B cell (primary cell): Measurements from ENCODE around the gene GDPD3. TPM values are rescaled to one million over a fixed set of nuclear protein-coding genes. Genes with fewer than 3 reads are reported as not detected.

Experiments
- ATAC-seq: fragments of 200-7000 bp; cut with Tn5 transposase; one replicate; pipeline ENCODE4 v1.10.0; 2021; ENCODE audit warnings: low read depth, mild to moderate bottlenecking, moderate number of reproducible peaks, moderate library complexity
- CTCF ChIA-PET: fragments of 350-600 bp; sonication (Branson Sonifier 250); formaldehyde crosslinking; loops from one replicate; lab custom pipeline; 2021; ENCODE audit warnings: antibody characterized with exemption, inconsistent platforms; lab: Charles Lee
- POLR2A ChIA-PET: fragments of 350-600 bp; sonication (Branson Sonifier 250); formaldehyde crosslinking; loops from one replicate; lab custom pipeline; 2021; ENCODE audit warnings: antibody characterized with exemption; lab: Charles Lee
- DNase-seq: peaks from one replicate; pipeline ENCODE4 v3.0.0; 2013
- H2AFZ ChIP-seq: 2 replicates; pipeline ENCODE4 v1.6.1; 2012; ENCODE audit warnings: mild to moderate bottlenecking, low read depth, low read length; ENCODE audit not compliant: insufficient read depth, poor library complexity, severe bottlenecking
- H3K27ac ChIP-seq, 2 donors: 1 replicate in 1 of 2; 2 replicates in 1 of 2; pipeline ENCODE4 v1.5.1; 2012 to 2013; ENCODE audit warnings: low read length in 2 of 2, mild to moderate bottlenecking in 2 of 2, moderate library complexity in 1 of 2
- H3K27me3 ChIP-seq, 4 experiments: fragments of 200-600 bp in 1 of 4; sonication (generic) in 1 of 4; replicated peaks in 1 of 4; 1 replicate in 2 of 4; 2 replicates in 2 of 4; pipeline versions ENCODE4 v1.6.1 to v1.7.0; 2013 to 2016; ENCODE audit warnings: low read length in 3 of 4, mild to moderate bottlenecking in 2 of 4, mixed read lengths in 1 of 4, moderate library complexity in 1 of 4; ENCODE audit not compliant: insufficient read depth in 4 of 4, control insufficient read depth in 3 of 4; ENCODE audit errors: control extremely low read depth in 1 of 4
- H3K36me3 ChIP-seq, 2 experiments: replicated peaks in 1 of 2; 1 replicate in 1 of 2; 2 replicates in 1 of 2; pipeline versions ENCODE4 v1.6.1 to v1.7.1; 2013; ENCODE audit warnings: low read length in 1 of 2; ENCODE audit not compliant: insufficient read depth in 2 of 2, control insufficient read depth in 1 of 2; ENCODE audit errors: control extremely low read depth in 1 of 2, extremely low read depth in 1 of 2
- H3K4me1 ChIP-seq, 2 donors: fragments of 200-600 bp in 1 of 2; sonication (generic) in 1 of 2; 1 replicate in 1 of 2; 2 replicates in 1 of 2; pipeline versions ENCODE4 v1.5.1 to v1.6.1; 2013 to 2017; ENCODE audit warnings: low read length in 2 of 2; ENCODE audit not compliant: control insufficient read depth in 2 of 2, insufficient read depth in 2 of 2
- H3K4me2 ChIP-seq: replicated peaks from 2 replicates; pipeline ENCODE3; 2012; ENCODE audit warnings: mild to moderate bottlenecking, low read depth, low read length; ENCODE audit not compliant: poor library complexity, severe bottlenecking
- H3K4me3 ChIP-seq, 5 experiments: fragments of 200-600 bp in 1 of 5; sonication (generic) in 1 of 5; 1 replicate in 3 of 5; 2 replicates in 2 of 5; pipeline versions ENCODE4 v1.5.1 to v1.7.0; 2011 to 2016; ENCODE audit warnings: low read length in 4 of 5, mild to moderate bottlenecking in 4 of 5, low read depth in 2 of 5, control low read depth in 1 of 5, moderate library complexity in 1 of 5; ENCODE audit not compliant: insufficient read depth in 1 of 5; ENCODE audit errors: control extremely low read depth in 1 of 5, extremely low read depth in 1 of 5
- H3K79me2 ChIP-seq: fragments of 200-600 bp; sonication (generic); one replicate; pipeline ENCODE4 v1.6.0; 2016; ENCODE audit warnings: low read length; ENCODE audit not compliant: control insufficient read depth, insufficient read depth
- H3K9ac ChIP-seq: fragments of 200-600 bp; sonication (generic); 2 replicates; pipeline ENCODE4 v1.6.1; 2017; ENCODE audit warnings: mild to moderate bottlenecking, low read length, moderate library complexity
- H3K9me3 ChIP-seq, 3 donors: one replicate each; pipeline versions ENCODE4 v1.6.1 to v1.7.1; 2013; ENCODE audit warnings: low read length in 2 of 3; ENCODE audit not compliant: control insufficient read depth in 2 of 3, insufficient read depth in 1 of 3; ENCODE audit errors: control extremely low read depth in 1 of 3
- H4K20me1 ChIP-seq: 2 replicates; pipeline ENCODE4 v1.6.0; 2012; ENCODE audit warnings: mild to moderate bottlenecking, low read length; ENCODE audit not compliant: insufficient read depth, control insufficient read depth, poor library complexity, severe bottlenecking
- H3K27ac Mint-ChIP-seq: one replicate; pipeline ENCODE4 v1.8.0; 2021; ENCODE audit warnings: mixed read lengths
- H3K27me3 Mint-ChIP-seq: one replicate; pipeline ENCODE4 v1.8.0; 2021; ENCODE audit warnings: mixed read lengths
- H3K4me1 Mint-ChIP-seq: one replicate; pipeline ENCODE4 v1.8.0; 2021; ENCODE audit warnings: mixed read lengths
- H3K4me3 Mint-ChIP-seq: one replicate; pipeline ENCODE4 v1.8.0; 2021; ENCODE audit warnings: mixed read lengths
- H3K9me3 Mint-ChIP-seq: one replicate; pipeline ENCODE4 v1.8.0; 2022; ENCODE audit warnings: mixed read lengths; ENCODE audit not compliant: insufficient read depth
- CTCF ChIP-seq: fragments of 200-600 bp; IDR thresholded peaks from one replicate; pipeline ENCODE4 v1.8.0; 2022; ENCODE audit warnings: antibody characterized with exemption, mild to moderate bottlenecking
- EZH2 ChIP-seq: IDR thresholded peaks from 2 replicates; pipeline ENCODE4 v1.6.1; 2012; ENCODE audit warnings: borderline replicate concordance, low read depth, mild to moderate bottlenecking, moderate library complexity, low read length; ENCODE audit not compliant: insufficient read depth, poor library complexity, severe bottlenecking
- WGBS: methylation state at CpG from one replicate; pipeline ENCODE4 v1.1.5; 2013; ENCODE audit warnings: missing lambda C conversion rate; ENCODE audit not compliant: insufficient coverage; 5-methylcytosine and 5-hydroxymethylcytosine counted together
- intact Hi-C: fragments of 100-400 bp; cut with micrococcal nuclease; formaldehyde crosslinking; loops from one replicate; pipeline ENCODE4 v1.10.0; 2022
- polyA plus RNA-seq: library from polyadenylated mRNA; depleted of rRNA; stranded (reverse); fragments of >200 nt; gene quantifications from 2 replicates; pipeline ENCODE4 v1.2.3, GENCODE V29; 2012
- total RNA-seq, 2 donors: library from RNA; stranded (reverse); fragments of 120-200 nt in 1 of 2; gene quantifications; 1 replicate in 1 of 2; 2 replicates in 1 of 2; pipeline versions ENCODE4 v1.2.3 to v1.2.4, GENCODE V29; 2013 to 2022

The GDPD3 gene
- total and polyA plus RNA-seq, 2 donors (not counting 1 experiment from before 2014, with no cell fraction given): 10.6 to 17.3 TPM

GRCh38 chr16:30077656-30078055 lies 35.7 kb downstream of the GDPD3 start:
- Histone ChIP-seq H3K9me3 (no peaks in the 10 kb centered on the region), H4K20me1 (peaks cover 42% of the 10 kb centered on the region), H3K27me3 (no peaks in the 10 kb centered on the region), H3K79me2 (peaks cover 59% of the 10 kb centered on the region), H3K4me3 (no peak overlapping the region), H3K4me1 (peaks cover 14 to 25% of the 10 kb centered on the region in 2 donors), H2AFZ (no peak overlapping the region), H3K27ac (peak overlapping the region in 1 of 2 donors; percentile 3), H3K36me3 (peaks cover 0 to 51% of the 10 kb centered on the region in 2 experiments), H3K9ac (no peak overlapping the region), H3K4me2 (peak overlapping the region; percentile 93)
- peak overlapping the region; percentile 98 for H3K27ac Mint-ChIP-seq
- no peaks in the 10 kb centered on the region for H3K9me3 Mint-ChIP-seq
- 90% methylated on average over 5 of the region's 6 CpGs for WGBS
- ChIA-PET POLR2A (interaction anchor here (0.7 to 1.6 kb wide), 3 partner anchors 12 to 60 kb away, joined by 4 to 9 read pairs (median 7); partner anchors contain the start of genes ALDOA and TBX6), CTCF (interaction anchor here (1.3 to 1.5 kb wide), 2 partner anchors 13 to 14 kb away, joined by 3 to 4 read pairs; partner anchors contain the start of gene ALDOA)
- TF ChIP-seq CTCF: no peak
- no peaks in the 10 kb centered on the region for H3K27me3 Mint-ChIP-seq
- DNase-seq (no peak), ATAC-seq (no peak)
- intact Hi-C loops: no loop called here
- peaks cover 31% of the 10 kb centered on the region for H3K4me1 Mint-ChIP-seq
- H3K4me3 Mint-ChIP-seq: peak overlapping the region; percentile 98

GRCh38 chr16:30076276-30076791 lies 37.0 kb downstream of the GDPD3 start:
- no peaks in the 10 kb centered on the region for H3K27me3 ChIP-seq
- H3K79me2 ChIP-seq: peaks cover 59% of the 10 kb centered on the region
- Mint-ChIP-seq H3K27ac (peak overlapping the region; percentile 98), H3K4me1 (peaks cover 31% of the 10 kb centered on the region), H3K9me3 (no peaks in the 10 kb centered on the region), H3K27me3 (no peaks in the 10 kb centered on the region), H3K4me3 (peak overlapping the region; percentile 98)
- no peak for TF ChIP-seq CTCF
- TF ChIP-seq EZH2: no peak
- WGBS: 1% methylated on average over 32 of the region's 33 CpGs
- H3K4me1 ChIP-seq: peaks cover 14 to 25% of the 10 kb centered on the region in 2 donors
- peak overlapping the region; percentile 67 to 90 for H3K27ac ChIP-seq
- H3K9ac ChIP-seq: peak overlapping the region; percentile 97
- H3K36me3 ChIP-seq: peaks cover 3 to 54% of the 10 kb centered on the region in 2 experiments
- intact Hi-C loops: no loop called here
- DNase-seq (no peak), ATAC-seq (peak; percentile 37)
- H3K4me3 ChIP-seq: peak overlapping the region; percentile 65 to 98 (median 90)
- ChIA-PET CTCF (interaction anchor here (0.8 to 2.6 kb wide), 4 partner anchors 10 to 333 kb away, joined by 3 to 20 read pairs (median 4); partner anchors contain the start of gene TBX6), POLR2A (interaction anchor here (1.2 to 1.6 kb wide), 3 partner anchors 11 to 16 kb away, joined by 3 to 9 read pairs (median 7); partner anchors contain the start of genes ALDOA and TBX6)
- H4K20me1 ChIP-seq: peaks cover 42% of the 10 kb centered on the region
- no peaks in the 10 kb centered on the region for H3K9me3 ChIP-seq
- H3K4me2 ChIP-seq: peak overlapping the region; percentile 93
- H2AFZ ChIP-seq: peak overlapping the region; percentile 94
